HG03039 (cell line): ENCODE data around the gene MZT2A.
"Not testable (repeated sequence)": the region's sequence is repeated elsewhere in the genome, so short reads cannot be mapped to it uniquely, and the experiment has no call there.

Source experiments
- ATAC-seq: cut with Tn5 transposase; IDR thresholded peaks from one replicate; pipeline ENCODE4 v1.9.1; 2021; ENCODE audit warnings: mild to moderate bottlenecking, moderate library complexity; ENCODE audit not compliant: unreplicated experiment

MZT2A gene

DNA sequence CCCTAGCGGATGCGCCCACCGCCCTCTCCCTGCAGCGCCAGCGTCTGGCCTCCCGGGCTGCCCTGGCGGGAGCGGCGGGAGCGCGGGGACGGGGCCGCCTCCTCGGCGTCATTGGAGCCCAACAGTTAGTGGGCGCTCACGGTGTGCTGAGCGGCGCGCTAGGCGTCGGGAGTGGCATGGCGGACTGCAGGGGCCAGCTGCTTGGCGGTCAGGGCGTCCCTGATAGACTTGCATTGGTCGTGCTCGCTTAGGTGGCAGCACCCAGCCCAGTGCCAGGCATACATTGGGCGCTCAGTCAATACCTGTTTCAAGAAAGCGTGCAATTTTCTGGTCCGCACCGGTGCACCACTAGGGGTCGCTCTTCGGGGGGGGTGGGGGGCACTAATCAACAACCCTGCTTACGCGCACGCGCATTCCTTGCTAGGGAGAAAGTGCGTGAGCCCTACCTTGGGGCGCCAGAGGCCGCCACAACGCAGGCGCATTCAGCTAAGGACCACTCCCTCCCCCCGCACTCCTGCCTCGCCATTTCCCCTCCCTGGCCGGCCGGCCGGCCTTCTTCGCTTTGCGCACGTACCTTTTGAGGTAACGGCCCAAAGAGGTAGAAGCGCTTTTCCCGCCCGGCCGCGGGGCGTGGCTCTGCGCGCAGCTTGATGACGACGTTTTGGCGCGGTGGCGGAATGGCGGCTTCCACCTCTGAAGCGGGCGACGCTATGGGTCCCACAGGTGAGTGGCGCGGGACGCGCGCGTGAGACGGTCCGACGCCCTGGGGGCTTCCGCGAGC, 411 bp upstream of the MZT2A start:
- peak; percentile 69 for ATAC-seq

DNA sequence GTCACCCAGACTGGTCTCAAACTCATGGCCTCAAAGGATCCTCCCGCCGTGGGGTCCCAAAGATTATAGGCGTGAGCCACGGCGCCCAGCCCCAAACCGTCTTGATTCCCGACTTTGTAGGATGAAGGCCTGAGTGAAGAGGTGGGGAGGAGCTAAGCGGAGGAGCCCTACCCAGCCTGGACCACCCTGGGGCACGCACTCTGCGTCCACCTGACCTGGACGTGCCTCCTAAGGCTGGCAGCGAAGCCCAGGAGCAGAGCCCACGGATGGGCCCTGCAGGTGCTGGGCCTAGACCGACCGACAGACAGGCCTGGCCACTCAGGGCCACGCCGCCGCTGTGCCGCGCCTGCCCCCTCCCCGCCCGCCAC, 744 bp downstream of the MZT2A start:
- ATAC-seq = not testable (repeated sequence)

DNA sequence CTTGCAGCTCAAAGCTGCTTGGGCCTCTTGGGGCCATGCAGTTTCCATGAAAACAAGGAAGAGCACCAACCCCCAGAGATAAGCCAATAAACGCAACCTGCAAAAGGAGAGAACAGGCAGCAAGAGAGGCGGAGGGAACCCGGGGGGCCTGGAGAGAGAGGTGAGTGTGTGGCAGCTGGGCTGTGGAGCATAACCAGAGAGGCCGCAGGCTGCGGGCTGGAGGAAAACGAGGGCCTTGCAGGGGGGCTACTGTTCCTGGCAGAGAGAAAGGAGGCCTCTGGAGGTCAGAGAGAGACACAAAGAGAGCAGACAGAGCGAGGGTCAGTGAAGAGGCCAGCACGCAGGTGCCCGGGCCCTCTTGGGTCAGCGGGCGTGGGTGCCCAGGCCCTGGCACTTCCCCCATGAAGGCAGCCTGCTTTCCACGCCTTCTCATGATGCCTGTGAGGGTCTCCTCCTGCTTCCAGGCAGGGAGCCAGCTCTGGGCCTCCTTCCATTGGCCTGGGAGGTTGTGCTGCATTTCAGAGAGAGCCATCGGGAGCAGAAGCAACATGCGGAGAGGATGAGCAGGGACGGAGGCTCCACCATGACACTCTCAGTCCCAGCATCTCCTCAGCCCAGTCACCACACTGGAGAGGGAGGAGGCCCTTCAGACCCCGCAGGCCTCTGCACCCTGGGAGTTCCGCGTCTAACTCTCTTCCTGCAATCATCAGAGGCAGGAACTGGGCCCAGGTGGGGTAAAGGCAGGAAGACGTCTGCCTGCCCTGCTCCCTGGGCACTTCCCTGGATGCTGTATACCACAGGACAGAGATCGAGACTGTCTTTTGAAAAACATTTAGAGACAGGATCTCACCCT, 1.4 kb downstream of the MZT2A start:
- ATAC-seq = not testable (repeated sequence)

DNA sequence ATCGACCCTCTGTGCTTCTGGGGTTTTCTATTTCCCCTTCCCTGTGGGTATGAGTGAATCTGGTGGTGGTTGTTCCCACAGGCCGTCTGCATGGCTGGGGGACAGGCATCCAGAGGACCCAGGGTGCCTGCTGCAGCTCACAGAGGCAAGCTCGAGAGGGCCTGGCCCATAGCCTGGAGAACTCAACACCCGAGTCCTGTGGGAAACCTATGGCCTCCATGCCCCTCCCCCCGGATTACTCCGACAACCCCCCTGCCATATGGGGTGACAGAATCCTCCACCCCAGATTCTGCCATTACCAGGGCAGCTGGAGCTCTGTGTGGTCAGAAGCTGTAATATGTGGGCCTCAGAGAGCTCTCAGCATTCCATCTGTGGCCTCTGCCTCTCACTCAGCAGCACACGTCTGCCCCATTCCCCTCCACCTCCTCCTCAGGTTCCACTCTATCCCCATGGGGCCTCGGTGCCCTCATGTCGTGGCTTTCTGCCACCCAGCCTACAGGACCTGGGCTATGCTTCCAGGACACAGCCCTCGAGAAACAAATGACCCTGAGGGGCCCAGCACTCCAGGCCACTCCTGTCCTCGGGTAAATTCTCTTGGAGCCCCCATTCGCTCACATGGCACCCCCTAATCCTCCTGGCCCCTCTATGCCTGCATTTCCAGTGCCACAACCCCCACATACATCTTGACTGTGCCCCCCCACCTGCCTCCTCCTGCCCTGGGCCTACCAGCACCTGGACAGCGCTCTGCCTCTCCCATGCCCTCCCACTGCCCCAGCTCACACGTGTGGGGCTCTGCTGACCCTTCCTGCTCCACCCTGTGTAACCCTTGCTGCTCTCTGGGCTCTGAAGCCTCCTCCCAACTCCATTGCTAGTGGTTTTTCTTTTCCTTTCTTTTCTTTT, 3.6 kb downstream of the MZT2A start:
- ATAC-seq = no peak

DNA sequence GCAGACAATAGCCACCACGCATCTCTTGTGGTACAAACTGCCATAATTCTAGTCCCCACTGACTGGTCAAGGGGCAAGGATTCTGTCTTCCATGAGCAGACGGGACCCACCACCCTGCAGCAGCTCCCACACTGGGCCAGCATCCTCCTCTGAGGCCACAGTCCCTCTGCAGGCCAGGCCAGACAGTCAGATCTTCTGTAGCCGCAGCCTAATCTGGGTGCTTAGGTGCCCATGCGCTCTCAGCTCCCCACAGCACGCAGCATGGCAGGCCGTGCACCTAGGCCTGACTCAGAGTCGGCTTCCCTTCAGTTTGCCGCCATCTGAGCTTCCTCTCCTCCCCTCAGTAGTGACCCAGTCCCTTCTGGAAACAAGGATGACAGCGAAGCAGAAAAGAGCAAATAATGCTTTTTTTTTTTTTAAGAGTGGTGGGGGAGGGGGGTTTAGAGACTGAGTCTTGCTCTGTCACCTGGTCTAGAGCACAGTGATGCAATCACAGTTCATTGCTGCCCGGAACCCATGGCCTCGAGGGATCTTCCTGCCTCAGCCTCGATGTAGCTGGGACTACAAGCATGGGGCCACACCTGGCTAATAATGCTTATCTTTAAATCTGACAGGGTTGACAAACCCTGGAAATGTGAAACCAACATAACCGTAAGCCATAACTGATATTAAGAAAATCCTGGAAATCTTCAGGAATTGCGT, 5.8 kb downstream of the MZT2A start:
- not testable (repeated sequence) for ATAC-seq

DNA sequence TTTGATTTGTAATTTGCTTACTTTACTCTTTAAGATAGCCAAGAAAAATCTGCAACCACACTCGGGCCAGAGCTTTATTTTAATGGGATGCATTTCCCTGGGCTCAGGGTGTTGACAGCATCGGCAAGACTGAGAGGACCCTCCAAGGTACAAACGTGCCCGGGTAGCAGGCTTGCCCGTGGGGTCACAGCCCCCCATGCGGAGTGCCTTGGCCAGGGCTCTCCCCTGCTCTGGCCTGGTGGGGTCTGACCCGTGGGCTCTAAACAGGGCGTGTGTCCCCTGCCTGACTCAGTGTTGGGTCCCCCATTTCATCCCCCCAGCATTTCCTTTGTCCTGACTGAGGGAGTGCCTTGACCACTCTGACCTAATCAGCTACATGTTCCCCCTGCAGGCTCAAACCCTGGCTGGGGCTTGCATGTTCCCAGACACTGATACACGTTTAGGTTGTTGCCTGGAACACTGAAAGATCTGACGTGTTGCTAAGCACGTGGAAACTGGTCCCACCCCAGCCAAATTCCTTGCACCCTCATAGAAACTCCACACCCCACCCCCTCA, 7.2 kb downstream of the MZT2A start:
- ATAC-seq = not testable (repeated sequence)

DNA sequence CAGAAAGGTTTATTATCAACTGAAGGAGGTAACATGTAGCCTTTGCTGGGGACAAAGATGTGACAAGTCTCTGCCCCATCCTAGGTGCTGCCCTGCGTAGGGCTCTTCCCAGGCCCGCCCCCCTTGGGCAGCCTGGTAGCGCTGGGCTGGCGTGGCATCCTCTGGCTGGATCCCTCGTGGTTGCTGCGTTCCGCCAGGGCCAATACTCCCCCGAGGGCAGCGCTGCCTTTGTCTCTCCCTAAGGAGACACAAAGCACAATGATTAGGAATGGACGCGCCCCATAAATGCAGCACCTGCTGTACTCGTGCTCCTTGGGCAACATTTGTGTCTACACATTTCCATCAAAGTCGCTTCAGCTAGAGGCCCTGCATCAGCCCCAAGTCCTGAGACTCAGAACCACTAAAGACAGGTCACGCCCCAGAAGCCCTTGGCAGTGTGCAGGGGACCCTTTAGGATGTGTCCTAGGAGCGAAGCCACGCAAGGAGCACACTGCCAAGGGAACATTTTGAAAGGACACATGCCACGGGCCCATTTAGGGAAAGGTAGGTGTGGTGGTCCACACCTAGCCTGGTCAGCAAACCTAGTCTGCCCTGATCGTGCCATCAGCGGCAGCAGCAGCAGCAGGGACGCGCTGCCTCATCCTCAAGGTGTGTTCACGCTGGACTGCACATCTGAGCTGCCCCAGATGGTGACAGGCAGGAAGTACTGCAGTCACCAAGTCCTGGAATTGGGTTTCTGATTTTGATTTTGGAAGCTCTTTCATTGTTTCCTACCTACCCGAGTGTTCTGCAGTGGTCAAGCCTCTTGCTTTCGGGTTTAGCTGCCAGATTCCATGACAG, 8.0 kb downstream of the MZT2A start:
- not testable (repeated sequence) for ATAC-seq

DNA sequence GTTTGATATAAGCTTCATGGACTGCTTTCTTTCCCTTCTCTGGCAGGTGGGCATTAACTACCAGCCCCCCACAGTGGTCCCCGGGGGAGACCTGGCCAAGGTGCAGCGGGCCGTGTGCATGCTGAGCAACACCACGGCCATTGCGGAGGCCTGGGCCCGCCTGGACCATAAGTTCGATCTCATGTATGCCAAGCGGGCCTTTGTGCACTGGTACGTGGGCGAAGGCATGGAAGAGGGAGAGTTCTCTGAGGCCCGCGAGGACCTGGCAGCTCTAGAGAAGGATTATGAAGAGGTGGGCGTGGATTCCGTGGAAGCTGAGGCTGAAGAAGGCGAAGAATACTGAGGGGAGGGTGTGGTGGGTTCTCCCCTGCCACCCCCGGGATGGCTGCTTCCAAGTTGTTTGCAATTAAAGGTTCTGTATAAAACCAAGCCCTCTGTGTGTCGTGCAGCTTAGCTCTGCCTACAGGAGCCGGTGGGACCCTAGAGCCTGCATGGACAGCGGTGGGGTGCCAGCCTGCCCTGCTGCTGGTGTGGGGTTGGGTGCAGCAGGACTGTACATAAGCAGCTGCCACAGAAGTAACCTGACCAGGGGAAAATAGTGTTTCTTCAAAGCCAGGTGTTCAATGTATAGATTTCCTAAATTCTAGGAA, 9.6 kb downstream of the MZT2A start:
- not testable (repeated sequence) for ATAC-seq

DNA sequence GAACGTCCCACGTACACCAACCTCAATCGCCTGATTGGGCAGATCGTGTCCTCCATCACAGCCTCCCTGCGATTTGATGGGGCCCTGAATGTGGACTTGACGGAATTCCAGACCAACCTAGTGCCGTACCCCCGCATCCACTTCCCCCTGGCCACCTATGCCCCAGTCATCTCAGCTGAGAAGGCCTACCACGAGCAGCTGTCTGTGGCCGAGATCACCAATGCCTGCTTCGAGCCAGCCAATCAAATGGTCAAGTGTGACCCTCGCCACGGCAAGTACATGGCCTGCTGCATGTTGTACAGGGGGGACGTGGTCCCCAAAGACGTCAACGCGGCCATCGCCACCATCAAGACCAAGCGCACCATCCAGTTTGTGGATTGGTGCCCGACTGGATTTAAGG, 11.8 kb downstream of the MZT2A start:
- ATAC-seq = not testable (repeated sequence)

DNA sequence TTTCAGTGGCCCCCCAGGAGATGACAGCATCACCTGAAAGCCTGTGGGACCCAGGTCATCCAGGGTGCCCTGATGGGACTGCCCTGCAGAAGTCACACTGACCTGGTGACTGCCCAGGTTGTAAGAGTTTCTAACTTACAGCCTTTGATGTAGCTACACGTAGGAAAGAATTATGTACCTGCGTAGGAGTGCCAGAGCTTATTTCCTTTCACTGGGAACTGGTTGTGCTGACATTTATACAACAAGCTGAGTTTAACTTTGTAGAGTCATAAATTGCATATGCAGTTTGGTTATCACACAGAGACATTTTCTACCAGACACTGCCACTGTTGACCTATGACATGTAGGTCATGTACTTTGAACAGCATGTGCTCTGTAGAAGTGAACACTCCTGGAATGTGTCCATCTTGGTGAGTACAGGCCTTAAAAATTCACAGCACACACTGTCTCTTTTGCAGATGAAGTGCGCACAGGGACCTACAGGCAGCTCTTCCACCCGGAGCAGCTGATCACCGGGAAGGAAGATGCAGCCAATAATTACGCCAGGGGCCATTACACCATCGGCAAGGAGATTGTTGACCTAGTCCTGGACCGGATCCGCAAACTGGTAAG, 13.2 kb downstream of the MZT2A start:
- ATAC-seq = not testable (repeated sequence)

DNA sequence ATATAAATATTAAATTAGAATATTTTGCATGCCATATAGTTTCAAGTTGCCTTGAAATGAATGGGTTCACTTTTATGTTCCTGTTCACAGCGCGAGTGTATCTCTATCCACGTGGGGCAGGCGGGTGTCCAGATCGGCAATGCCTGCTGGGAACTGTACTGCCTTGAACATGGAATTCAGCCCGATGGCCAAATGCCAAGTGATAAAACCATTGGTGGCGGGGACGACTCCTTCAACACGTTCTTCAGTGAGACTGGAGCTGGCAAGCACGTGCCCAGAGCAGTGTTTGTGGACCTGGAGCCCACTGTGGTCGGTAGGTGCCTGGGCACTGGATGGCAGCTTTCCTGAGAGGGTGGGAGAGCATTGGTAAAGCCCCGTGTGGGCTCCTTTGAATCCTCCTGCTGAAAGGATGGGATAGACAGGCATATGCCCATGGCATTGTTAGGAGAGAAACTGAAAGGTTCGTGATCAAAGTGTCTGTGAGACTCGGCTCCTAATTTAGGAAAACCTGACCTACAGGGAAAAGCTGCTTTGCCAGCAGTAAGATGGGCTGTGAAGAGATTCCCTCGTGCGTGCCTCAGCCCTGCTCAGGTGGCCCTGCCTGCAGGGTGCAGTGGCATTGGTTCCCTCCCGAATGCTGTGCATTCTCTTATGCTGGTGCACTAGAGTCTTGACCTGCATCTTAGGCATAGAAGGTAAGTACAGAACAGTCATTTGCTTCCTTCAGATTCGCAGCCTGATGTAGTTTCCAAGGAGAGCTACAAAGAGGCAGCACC, 13.9 kb downstream of the MZT2A start:
- ATAC-seq = not testable (repeated sequence)

DNA sequence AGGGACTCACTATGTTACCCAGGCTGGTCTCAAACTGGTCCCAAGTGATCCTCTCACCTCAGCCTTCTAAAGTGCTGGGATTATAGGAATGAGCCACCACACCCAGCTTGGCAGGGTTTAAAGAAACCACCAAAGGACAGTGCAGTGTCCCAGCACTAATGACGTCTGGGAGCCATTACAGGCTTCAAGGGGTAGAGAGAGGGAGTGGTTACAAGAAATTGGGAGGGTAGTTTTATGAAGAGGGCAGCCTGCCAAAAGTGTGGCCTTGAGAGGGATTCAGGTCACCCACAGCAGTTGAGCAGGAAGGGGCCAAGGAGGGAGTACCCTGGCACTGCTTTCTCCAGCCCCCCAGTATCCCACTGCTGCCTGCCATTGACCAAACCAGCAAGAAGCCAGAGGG, 15.0 kb downstream of the MZT2A start:
- ATAC-seq = not testable (repeated sequence)

DNA sequence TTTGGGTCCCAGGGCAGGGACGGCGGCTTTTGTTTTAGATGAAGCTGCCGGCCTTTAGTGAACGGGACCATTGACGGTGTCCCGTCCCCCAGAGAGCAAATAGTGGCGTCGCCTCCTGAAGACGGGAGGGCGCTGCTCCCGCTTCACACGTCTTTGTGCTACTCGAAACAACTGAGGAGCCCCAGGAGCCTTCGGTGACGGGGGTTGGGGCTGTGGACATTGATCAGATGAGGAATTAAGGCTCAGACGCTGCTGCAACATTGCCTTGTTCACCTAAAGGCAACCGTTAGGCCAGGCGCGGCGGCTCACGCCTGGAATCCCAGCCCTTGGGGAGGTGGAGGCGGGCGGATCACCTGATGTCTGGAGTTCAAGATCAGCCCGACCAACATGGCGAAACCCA, 15.8 kb downstream of the MZT2A start:
- ATAC-seq = not testable (repeated sequence)

DNA sequence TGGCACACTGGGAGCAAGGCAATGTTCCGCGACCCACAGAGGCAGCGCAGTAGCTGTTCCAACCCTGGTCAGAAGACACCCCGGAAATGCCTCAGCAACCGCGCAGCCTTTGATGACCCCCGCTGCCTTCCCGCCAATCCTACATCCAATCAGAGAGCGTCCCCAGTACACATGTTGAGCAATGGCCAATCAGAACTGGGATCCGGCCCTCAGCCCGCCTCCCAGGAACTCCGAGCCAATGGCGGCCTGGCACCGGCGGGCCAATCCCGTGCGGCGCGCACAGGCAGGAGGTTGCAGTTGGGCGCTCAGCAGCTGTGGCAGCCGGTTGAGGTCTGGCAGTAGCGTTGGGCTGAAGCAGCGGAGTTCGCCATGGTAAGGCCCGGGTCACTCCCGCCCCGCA, 16.4 kb downstream of the MZT2A start, which contains the start of gene TUBA3D:
Gene TUBA3D (plus strand): TSS at position 289 of the 400 bp plus-strand sequence. CDS start 81 bp downstream, at position 370.
- ATAC-seq = no peak

DNA sequence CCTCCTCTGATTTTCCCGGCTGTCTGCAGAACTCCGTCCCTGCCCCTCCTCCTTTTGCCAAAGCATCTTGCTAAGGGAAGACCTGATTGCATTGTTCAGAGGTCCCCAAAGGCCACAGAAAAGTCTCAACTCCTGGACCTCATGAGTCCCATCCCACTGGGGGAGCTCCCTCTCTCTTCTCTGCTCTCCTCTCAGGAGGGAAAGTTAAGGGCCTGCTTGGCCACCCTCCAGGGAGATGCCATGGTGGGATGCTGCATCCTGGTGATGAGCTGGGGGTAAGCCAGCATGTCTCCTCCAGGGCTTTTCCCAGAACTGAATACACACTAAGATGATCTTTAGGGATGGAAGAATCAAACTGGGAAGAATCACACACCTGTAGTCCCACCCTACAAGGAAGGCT, 18.9 kb downstream of the MZT2A start:
- ATAC-seq = not testable (repeated sequence)

DNA sequence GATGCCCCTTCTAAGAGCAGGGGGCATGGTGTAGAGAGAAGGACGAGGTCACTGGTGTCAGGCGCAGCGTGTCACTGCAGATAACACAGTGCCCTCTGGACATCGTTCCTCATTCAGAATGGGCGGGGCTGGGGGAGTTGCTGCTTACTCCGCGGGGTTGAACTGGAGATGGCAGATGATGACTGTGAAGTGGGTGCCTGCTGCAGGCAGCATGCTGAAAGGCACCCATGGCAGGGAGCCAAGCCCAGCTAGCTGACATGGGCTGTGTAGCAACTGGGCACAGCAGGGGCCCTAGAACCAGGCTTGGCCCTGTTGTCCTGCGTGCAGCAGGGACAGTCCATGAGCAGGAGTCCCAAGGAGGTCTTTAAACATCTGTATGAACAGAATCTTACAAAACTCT, 20.6 kb downstream of the MZT2A start:
- not testable (repeated sequence) for ATAC-seq

DNA sequence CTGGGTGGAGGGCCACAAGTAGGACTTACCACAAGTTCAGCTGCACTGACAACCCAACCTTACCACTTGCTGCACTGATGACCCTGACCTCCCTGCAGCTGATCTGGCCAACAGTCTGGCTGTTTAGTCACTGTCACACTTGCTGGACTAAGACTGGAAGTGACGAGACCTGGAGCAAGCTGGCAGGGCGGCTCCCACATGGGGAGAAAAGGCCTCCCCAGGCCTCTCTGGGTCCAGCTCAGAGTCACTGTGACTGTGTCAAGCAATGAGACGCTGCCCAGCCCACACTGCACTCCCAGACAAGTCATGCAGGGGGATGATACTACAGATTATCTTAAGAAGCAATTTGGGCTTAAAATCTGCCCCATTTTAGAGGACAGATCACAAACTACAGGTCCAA, 21.3 kb downstream of the MZT2A start:
- not testable (repeated sequence) for ATAC-seq
